ENCODE data around the gene CRB2.
"Not testable (repeated sequence)": the region's sequence is repeated elsewhere in the genome, so short reads cannot be mapped to it uniquely, and the experiment has no call there.

Gene CRB2

GRCh38 chr9:123395689-123396511 is 39.9 kb downstream of the CRB2 start:
- no peak overlapping the region for H3K4me3 ChIP-seq (ENCODE audit: low read depth, low read length)
- no peak for TF ChIP-seq CTCF (IDR thresholded peaks at IDR 0.05; ENCODE audit: control insufficient read depth, extremely low read depth, insufficient read depth)
- DNase-seq (ENCODE audit: low read depth), result no peak

- no peak for TF ChIP-seq CTCF (IDR thresholded peaks at IDR 0.05; ENCODE audit: control insufficient read depth, extremely low read depth, insufficient read depth)
- DNase-seq (ENCODE audit: low read depth), result no peak
These were observed 42.0 kb downstream of the CRB2 start for GRCh38 chr9:123397975-123398374.

GRCh38 chr9:123398938-123399337 is 42.9 kb downstream of the CRB2 start:
- DNase-seq (ENCODE audit: low read depth); H3K4me3 ChIP-seq (ENCODE audit: low read depth, low read length): not testable (repeated sequence)

More at GRCh38 chr9:123397975-123398374, 42.0 kb downstream of the CRB2 start:
- no peak overlapping the region for H3K4me3 ChIP-seq (ENCODE audit: low read depth, low read length)

GRCh38 chr9:123399803-123400378 is 43.9 kb downstream of the CRB2 start:
- H3K4me3 ChIP-seq (ENCODE audit: low read depth, low read length), result no peak overlapping the region
- peak; percentile 36 for TF ChIP-seq CTCF (IDR thresholded peaks at IDR 0.05; ENCODE audit: control insufficient read depth, extremely low read depth, insufficient read depth)
- no peak for DNase-seq (ENCODE audit: low read depth)

- TF ChIP-seq CTCF (IDR thresholded peaks at IDR 0.05; ENCODE audit: control insufficient read depth, extremely low read depth, insufficient read depth), result no peak
- no peak overlapping the region for H3K4me3 ChIP-seq (ENCODE audit: low read depth, low read length)
- no peak for DNase-seq (ENCODE audit: low read depth)
These were observed 45.0 kb downstream of the CRB2 start for GRCh38 chr9:123400926-123401503.

GRCh38 chr9:123401879-123402513 is 46.0 kb downstream of the CRB2 start:
- no peak for DNase-seq (ENCODE audit: low read depth)
- TF ChIP-seq CTCF (IDR thresholded peaks at IDR 0.05; ENCODE audit: control insufficient read depth, extremely low read depth, insufficient read depth), result peak; percentile 76
- no peak overlapping the region for H3K4me3 ChIP-seq (ENCODE audit: low read depth, low read length)

- H3K4me3 ChIP-seq (ENCODE audit: low read depth, low read length), result no peak overlapping the region
- TF ChIP-seq CTCF (IDR thresholded peaks at IDR 0.05; ENCODE audit: control insufficient read depth, extremely low read depth, insufficient read depth), result no peak
- DNase-seq (ENCODE audit: low read depth), result no peak
These were observed 47.0 kb downstream of the CRB2 start for GRCh38 chr9:123402981-123403509.

Measured in LNCaP clone FGC (cell line).